Epithelial cell of proximal tubule (primary cell): Measurements from ENCODE around the gene FFAR3. TPM values are rescaled to one million over a fixed set of nuclear protein-coding genes. Genes with fewer than 3 reads are reported as not detected.
"Not testable (repeated sequence)": the region's sequence is repeated elsewhere in the genome, so short reads cannot be mapped to it uniquely, and the experiment has no call there.

Experiments
- DNase-seq: peaks from one replicate; pipeline ENCODE4 v3.0.0-alpha.2; 2011; ENCODE audit warnings: low read depth
- H3K4me3 ChIP-seq: 2 replicates; pipeline ENCODE4 v1.5.1; 2011; ENCODE audit warnings: low read depth, mild to moderate bottlenecking, low read length
- total RNA-seq: library from RNA; depleted of rRNA; stranded (reverse); fragments of >200 nt; gene quantifications from 2 replicates; pipeline ENCODE4 v1.2.3, GENCODE V29; 2015
- TF ChIP-seq, protein P1 (sequence below): conservative IDR thresholded peaks from 2 replicates; pipeline ENCODE4 v1.5.1; 2012; ENCODE audit warnings: low read depth, mild to moderate bottlenecking, low read length

Gene FFAR3
- total RNA-seq, 1 donor from 2014 or later: not detected

DNA sequence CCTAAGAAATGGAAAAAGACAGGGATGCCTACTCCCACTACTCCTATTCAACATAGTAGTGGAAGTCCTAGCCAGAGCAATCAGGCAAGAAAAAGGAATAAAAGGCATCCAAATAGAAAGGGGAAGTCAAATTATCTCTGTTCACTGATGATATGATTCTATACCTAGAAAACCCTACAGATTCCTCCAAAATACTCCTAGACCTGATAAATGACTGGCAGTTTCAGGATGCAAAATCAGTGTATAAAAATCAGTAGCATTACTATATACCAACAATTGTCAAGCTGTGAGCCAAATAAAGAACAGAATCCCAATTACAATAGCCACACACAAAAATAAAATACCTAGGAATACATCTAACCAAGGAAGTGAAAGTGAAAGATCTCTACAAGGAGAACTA, 11.3 kb downstream of the FFAR3 start:
- H3K4me3 ChIP-seq: no peak overlapping the region
- DNase-seq: no peak
- TF ChIP-seq, protein P1, sequence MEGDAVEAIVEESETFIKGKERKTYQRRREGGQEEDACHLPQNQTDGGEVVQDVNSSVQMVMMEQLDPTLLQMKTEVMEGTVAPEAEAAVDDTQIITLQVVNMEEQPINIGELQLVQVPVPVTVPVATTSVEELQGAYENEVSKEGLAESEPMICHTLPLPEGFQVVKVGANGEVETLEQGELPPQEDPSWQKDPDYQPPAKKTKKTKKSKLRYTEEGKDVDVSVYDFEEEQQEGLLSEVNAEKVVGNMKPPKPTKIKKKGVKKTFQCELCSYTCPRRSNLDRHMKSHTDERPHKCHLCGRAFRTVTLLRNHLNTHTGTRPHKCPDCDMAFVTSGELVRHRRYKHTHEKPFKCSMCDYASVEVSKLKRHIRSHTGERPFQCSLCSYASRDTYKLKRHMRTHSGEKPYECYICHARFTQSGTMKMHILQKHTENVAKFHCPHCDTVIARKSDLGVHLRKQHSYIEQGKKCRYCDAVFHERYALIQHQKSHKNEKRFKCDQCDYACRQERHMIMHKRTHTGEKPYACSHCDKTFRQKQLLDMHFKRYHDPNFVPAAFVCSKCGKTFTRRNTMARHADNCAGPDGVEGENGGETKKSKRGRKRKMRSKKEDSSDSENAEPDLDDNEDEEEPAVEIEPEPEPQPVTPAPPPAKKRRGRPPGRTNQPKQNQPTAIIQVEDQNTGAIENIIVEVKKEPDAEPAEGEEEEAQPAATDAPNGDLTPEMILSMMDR: no peak

DNA sequence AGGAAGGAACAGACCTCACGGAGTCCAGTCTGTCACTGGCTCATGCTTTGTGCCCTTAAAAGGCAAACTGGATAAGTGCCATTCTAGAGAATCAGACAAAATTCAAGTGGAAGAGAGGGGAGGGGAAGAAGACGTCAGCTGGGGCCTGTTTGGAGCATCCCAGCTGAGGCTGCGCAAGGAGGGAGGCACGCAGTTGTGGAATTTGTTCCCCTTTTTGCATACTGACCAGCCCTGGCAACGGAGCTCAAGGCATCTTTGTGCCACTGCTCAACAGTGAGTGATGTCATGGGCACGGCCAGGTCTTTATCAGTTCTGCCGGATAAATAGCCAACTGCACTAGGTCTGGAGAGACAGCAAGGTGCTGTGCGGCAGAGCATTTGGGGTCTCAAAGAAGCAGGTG, 12.5 kb downstream of the FFAR3 start, which contains the start of gene GPR42:
GPR42 (plus strand) TSS at position 347 of the 400 bp plus-strand sequence. CDS start 292 bp downstream, outside the sequence.
- TF ChIP-seq, protein P1: no peak
- no peak for DNase-seq
- H3K4me3 ChIP-seq: no peak within 1 kb of the TSS

DNA sequence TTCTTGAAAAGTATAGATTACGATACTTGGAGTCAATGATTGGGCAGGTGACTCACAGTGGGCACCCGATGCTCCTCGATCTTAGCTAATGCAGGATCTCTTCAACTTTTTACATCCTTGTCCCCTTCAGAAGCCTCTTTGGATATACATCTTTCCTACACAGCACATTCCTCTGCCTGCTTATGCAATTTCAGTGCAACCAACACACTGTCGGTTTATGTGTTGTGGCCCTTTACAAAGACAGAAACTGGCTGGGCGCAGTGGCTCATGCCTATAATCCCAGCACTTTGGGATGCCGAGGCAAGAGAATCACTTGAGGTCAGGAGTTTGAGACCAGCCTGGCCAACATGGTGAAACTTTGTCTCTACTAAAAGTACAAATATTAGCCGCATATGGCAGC, 15.2 kb downstream of the FFAR3 start:
- TF ChIP-seq, protein P1: no peak
- H3K4me3 ChIP-seq: no peak overlapping the region
- DNase-seq: no peak

DNA sequence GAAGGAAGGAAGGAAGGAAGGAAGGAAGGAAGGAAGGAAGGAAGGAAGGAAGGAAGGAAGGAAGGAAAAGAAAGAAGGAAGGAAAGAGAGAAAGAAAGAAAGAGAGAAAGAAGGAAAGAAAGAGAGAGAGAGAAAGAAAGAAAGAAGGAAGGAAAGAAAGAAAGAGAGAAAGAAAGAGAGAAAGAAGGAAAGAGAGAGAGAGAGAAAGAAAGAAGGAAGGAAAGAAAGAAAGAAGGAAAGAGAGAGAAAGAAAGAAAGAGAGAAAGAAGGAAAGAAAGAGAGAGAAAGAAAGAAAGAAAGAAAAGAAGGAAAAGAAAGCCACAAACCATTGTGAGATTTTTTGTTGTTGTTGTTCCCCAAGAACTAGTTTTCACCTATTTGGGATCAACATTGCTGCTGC, 15.8 kb downstream of the FFAR3 start:
- not testable (repeated sequence) for H3K4me3 ChIP-seq, DNase-seq

DNA sequence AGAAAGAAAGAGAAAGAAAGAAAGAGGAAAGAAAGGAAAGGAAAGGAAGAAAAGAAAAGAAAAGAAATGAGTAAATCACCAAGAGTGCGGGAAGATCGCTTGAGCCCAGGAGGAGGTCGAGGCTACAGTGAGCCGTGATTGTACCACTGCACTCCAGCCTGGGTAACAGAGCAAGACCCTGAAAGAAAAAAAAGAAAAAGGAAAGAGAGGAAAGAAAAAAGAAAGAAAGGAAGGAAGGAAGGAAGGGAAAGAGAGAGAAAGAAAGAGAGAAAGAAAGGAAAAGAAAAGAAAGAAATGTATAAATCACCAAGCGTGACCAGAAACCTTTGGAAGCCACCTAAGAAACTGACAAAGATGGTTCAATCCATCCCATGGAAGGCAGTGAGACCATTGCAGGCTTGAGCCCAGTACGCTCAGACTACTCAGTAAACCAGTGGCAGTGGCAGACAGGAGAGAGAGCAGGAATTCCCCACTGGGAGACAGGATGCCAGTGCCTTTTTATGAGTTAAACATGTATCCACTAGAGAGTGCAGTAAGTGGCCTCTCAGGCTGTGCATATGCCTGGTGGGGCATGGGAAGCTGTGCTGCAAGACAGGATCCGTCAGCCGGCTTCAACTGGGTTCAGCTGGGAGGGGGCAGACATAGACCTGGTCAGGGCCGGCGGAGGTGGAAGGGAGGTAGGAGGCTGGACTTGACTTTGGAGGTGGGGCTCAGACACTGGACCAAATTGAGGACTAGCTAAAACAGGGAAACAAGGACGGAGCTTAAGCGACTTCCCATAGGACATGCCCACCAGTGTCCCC, 17.4 kb downstream of the FFAR3 start:
- no peak for DNase-seq
- no peak overlapping the region for H3K4me3 ChIP-seq
- TF ChIP-seq, protein P1: no peak

DNA sequence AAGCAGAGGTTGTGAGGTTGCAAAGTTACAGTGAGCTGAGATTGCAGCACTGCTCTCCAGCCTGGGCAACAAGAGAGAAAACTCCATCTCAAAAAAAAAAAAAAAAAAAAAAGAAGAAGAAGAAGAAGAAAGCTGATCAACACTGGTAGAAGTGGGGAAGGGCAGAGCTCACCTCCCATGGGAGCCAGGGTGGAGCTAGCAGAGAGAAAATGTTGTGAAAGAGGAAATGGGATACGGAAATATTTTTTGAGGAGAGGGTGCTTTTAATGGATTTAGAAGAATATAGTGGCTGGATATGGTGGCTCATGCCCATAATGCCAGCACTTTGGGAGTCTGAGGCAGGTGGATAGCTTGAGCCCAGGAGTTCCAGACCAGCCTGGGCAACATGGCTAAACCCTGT, 19.4 kb downstream of the FFAR3 start:
- no peak for DNase-seq
- TF ChIP-seq, protein P1: no peak
- no peak overlapping the region for H3K4me3 ChIP-seq

DNA sequence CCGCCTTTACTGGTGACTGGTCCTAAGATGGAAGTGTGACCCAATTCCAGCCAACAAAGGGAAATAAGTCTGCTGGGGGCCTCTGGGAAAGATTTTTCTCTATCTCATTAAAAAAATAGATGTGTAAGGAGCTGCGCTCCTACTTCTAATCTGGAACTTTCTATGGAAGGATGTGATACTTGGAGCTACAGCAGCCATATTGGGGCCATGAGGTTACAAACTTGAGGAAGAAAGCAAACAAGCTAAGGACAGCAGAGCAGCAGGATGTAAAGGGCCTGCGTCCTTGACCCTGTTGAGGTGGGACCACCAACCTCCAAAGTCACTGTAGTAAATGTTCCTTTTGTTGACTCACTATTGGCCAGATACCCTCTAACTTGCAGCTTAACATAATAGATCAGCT, 20.1 kb downstream of the FFAR3 start:
- no peak overlapping the region for H3K4me3 ChIP-seq
- TF ChIP-seq, protein P1: no peak
- DNase-seq: no peak

DNA sequence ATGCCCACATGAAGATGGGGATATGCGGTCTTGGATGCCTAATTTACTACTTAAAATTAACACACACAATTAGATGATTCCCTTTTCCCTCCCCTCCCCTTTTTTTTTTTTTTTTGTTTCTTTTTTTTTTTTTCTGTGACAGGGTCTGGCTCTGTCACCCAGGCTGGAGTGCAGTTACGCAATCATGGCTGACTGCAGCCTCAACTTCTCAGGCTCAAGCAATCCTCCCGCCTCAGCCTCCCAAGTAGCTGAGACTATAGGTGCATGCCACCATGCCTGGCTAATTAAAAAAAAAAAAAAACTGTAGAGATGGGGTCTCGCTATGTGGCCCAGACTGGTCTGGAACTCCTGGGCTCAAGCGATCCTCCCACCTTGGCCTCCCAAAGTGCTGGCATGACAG, 21.3 kb downstream of the FFAR3 start:
- not testable (repeated sequence) for DNase-seq, H3K4me3 ChIP-seq
